Panc1 (cell line): ENCODE results near the gene GJA4.

Experiments used
- CTCF ChIP-seq: fragments of 450-650 bp; IDR thresholded peaks from 2 replicates; pipeline ENCODE4 v1.5.1; 2017; ENCODE audit warnings: mild to moderate bottlenecking
- TCF7L2 ChIP-seq: IDR thresholded peaks from 2 replicates; pipeline ENCODE4 v1.6.1; 2011; ENCODE audit warnings: mild to moderate bottlenecking, low read depth, low read length, inconsistent platforms

DNA sequence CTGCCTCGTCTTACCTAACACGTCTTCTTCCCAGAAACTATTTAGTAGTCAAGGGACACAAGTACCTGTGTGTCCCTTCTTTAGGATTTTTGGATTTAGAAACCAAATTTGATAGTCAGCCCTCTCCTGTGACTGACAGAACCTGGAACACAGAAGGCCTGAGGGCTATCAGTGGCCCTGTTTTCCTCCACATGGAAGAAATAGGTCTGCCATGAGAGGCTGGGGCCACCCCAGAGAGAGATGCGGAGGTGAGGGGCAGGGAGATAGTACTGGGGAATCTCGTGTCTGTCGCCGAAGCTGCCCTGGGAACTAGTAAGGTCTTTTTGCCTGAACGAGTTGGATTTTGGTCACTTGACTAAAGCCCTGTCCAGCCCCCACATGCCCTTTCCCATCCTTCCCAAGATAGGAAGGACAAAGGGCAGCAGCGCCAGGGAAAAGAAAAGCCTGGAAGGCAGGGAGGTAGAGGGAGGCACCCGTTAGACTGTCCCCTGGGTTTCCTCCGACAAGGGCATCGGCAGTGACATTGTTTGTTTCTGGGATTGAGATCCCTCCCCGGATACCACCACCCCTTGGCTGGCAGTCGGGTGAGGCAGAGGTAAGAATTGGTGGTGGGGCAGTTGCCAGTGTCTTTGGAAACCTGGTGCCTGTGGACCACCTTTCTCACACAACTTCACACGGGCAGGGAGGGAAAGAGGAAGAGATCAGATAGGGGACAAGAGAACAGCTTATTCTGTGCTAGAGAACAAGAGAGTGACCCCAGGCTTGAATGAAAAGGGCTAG lies 46.9 kb downstream of the GJA4 start:
- TF ChIP-seq CTCF = no peak
- no peak for TF ChIP-seq TCF7L2
